ENCODE measurements around the gene SYNGR3. TPM values are rescaled to one million over a fixed set of nuclear protein-coding genes. Genes with fewer than 3 reads are reported as not detected.

The SYNGR3 gene
- total and polyA plus RNA-seq, 2 of the 13 experiments (the other 11 are each of a cell fraction or from before 2014, with no cell fraction given): 0.97 to 5.7 TPM

DNA sequence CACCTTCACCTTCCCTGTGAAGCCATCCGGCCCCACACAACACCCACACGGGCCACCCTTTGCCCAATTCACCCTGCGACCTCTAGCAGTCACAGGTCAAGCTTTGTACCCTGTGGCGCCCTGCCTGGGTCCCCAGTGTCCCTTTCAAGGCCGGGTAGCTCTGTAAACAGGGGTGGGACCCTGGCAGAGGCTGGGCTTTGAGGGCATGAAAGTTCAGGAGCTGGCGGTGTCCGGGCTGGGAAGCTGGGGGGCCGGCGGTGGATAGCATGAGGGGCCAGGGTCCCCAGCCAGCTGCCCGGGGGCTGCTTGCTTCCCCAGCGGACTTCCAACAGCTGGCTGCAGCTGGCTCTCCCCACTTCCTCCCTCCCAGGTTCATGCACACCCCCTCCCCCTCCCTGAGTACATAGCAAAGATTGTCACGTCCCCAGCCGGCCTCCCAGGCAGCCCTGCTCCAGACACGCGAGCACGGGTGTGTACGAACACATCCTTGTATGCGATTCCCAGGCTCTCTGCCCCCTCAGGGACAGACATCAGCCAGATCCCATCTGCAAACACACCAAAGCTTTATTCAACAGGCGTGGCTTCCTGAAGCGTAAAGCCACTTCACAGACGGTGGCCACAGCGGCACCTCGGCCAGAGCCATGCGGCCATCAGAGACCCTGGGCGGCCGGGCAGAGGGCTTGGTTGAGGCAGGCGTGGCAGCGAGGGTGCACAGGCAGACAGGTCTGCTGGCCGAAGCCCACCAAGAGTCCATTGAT lies 49.7 kb downstream of the SYNGR3 start (continued):
- peak; percentile 47 for TF ChIP-seq IKZF5 (CRISPR knock-in tag; IDR thresholded peaks at IDR 0.05)
- TF ChIP-seq, protein P1, sequence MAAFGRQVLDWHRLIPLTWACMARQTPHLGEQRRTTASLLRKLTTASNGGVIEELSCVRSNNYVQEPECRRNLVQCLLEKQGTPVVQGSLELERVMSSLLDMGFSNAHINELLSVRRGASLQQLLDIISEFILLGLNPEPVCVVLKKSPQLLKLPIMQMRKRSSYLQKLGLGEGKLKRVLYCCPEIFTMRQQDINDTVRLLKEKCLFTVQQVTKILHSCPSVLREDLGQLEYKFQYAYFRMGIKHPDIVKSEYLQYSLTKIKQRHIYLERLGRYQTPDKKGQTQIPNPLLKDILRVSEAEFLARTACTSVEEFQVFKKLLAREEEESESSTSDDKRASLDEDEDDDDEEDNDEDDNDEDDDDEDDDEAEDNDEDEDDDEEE (CRISPR knock-in tag; IDR thresholded peaks at IDR 0.05): peak; percentile 77
- TF ChIP-seq ZNF446 (CRISPR knock-in tag; IDR thresholded peaks at IDR 0.05): no peak
- TF ChIP-seq GTF3A (CRISPR knock-in tag; conservative IDR thresholded peaks at IDR 0.05): no peak
- no peak for TF ChIP-seq ZNF615 (CRISPR knock-in tag; IDR thresholded peaks at IDR 0.05; ENCODE audit: borderline replicate concordance)
- TF ChIP-seq SATB2 (CRISPR knock-in tag; IDR thresholded peaks at IDR 0.05): no peak
- TF ChIP-seq ZNF574 (CRISPR knock-in tag; IDR thresholded peaks at IDR 0.05): peak; percentile 70
- TF ChIP-seq RFX1 (IDR thresholded peaks at IDR 0.05): no peak
- TF ChIP-seq, protein P2, sequence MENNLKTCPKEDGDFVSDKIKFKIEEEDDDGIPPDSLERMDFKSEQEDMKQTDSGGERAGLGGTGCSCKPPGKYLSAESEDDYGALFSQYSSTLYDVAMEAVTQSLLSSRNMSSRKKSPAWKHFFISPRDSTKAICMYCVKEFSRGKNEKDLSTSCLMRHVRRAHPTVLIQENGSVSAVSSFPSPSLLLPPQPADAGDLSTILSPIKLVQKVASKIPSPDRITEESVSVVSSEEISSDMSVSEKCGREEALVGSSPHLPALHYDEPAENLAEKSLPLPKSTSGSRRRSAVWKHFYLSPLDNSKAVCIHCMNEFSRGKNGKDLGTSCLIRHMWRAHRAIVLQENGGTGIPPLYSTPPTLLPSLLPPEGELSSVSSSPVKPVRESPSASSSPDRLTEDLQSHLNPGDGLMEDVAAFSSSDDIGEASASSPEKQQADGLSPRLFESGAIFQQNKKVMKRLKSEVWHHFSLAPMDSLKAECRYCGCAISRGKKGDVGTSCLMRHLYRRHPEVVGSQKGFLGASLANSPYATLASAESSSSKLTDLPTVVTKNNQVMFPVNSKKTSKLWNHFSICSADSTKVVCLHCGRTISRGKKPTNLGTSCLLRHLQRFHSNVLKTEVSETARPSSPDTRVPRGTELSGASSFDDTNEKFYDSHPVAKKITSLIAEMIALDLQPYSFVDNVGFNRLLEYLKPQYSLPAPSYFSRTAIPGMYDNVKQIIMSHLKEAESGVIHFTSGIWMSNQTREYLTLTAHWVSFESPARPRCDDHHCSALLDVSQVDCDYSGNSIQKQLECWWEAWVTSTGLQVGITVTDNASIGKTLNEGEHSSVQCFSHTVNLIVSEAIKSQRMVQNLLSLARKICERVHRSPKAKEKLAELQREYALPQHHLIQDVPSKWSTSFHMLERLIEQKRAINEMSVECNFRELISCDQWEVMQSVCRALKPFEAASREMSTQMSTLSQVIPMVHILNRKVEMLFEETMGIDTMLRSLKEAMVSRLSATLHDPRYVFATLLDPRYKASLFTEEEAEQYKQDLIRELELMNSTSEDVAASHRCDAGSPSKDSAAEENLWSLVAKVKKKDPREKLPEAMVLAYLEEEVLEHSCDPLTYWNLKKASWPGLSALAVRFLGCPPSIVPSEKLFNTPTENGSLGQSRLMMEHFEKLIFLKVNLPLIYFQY (CRISPR knock-in tag; IDR thresholded peaks at IDR 0.05; ENCODE audit: borderline replicate concordance): peak; percentile 53; the same call in 1 of the 2 replicates
- TF ChIP-seq, protein P3, sequence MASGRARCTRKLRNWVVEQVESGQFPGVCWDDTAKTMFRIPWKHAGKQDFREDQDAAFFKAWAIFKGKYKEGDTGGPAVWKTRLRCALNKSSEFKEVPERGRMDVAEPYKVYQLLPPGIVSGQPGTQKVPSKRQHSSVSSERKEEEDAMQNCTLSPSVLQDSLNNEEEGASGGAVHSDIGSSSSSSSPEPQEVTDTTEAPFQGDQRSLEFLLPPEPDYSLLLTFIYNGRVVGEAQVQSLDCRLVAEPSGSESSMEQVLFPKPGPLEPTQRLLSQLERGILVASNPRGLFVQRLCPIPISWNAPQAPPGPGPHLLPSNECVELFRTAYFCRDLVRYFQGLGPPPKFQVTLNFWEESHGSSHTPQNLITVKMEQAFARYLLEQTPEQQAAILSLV (CRISPR knock-in tag; IDR thresholded peaks at IDR 0.05; ENCODE audit: borderline replicate concordance): no peak
- no peak; the same call in 1 of the 2 replicates for TF ChIP-seq ZNF891 (CRISPR knock-in tag; IDR thresholded peaks at IDR 0.05)
- TF ChIP-seq, protein P4, sequence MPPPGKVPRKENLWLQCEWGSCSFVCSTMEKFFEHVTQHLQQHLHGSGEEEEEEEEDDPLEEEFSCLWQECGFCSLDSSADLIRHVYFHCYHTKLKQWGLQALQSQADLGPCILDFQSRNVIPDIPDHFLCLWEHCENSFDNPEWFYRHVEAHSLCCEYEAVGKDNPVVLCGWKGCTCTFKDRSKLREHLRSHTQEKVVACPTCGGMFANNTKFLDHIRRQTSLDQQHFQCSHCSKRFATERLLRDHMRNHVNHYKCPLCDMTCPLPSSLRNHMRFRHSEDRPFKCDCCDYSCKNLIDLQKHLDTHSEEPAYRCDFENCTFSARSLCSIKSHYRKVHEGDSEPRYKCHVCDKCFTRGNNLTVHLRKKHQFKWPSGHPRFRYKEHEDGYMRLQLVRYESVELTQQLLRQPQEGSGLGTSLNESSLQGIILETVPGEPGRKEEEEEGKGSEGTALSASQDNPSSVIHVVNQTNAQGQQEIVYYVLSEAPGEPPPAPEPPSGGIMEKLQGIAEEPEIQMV (CRISPR knock-in tag; IDR thresholded peaks at IDR 0.05; ENCODE audit: low read depth): 0 out of 2 replicates have a peak, but pooled peaks have one; percentile 49
- TF ChIP-seq KAT8 (CRISPR knock-in tag; IDR thresholded peaks at IDR 0.05): peak; percentile 65; the same call in 1 of the 2 replicates
- no peak for TF ChIP-seq TOE1 (CRISPR knock-in tag; IDR thresholded peaks at IDR 0.05)

All from HepG2 (cell line).